Endothelial cell of umbilical vein (primary cell): ENCODE data around the gene EPX. TPM values are rescaled to one million over a fixed set of nuclear protein-coding genes. Genes with fewer than 3 reads are reported as not detected.

Experiments
- BruUV-seq: library from RNA; stranded (reverse); fragments of 400-500 nt; replicated peaks from 2 replicates; lab custom pipeline; 2021; lab: Mats Ljungman, UMichigan
- CTCF ChIA-PET: fragments of 300-600, 350-600 bp; sonication (Branson Sonifier 250); formaldehyde crosslinking; loops from one replicate; lab custom pipeline; 2021; ENCODE audit warnings: antibody characterized with exemption, inconsistent platforms; lab: Charles Lee
- POLR2A ChIA-PET: fragments of 300-600, 350-600 bp; sonication (Branson Sonifier 250); formaldehyde crosslinking; loops from one replicate; lab custom pipeline; 2021; ENCODE audit warnings: antibody characterized with exemption, inconsistent platforms; lab: Charles Lee
- DNase-seq: peaks from one replicate; pipeline ENCODE4 v3.0.0-alpha.2; 2011; ENCODE audit warnings: low read depth, low spot score
- FAIRE-seq: peaks from 2 replicates; lab custom pipeline; 2011; peaks lifted over from hg19 to GRCh38; lab: Jason Lieb, UNC
- H2AFZ ChIP-seq: 2 replicates; pipeline ENCODE4 v1.6.0; 2012; ENCODE audit warnings: low read depth, low read length, control low read depth, inconsistent platforms
- H3K27ac ChIP-seq: 2 replicates; pipeline ENCODE4 v1.5.1; 2011; ENCODE audit warnings: low read depth, mild to moderate bottlenecking, control low read depth, low read length, moderate library complexity; ENCODE audit not compliant: insufficient read depth
- H3K27me3 ChIP-seq, 2 experiments: 2 replicates each; pipeline versions ENCODE4 v1.6.0 to v1.6.1; 2011; ENCODE audit warnings: low read length in 2 of 2, mixed read lengths in 1 of 2; ENCODE audit not compliant: control insufficient read depth in 2 of 2, insufficient read depth in 2 of 2
- H3K36me3 ChIP-seq, 2 experiments: 2 replicates in 1 of 2; 3 replicates in 1 of 2; pipeline ENCODE4 v1.5.1; 2011; ENCODE audit warnings: low read length in 2 of 2, mild to moderate bottlenecking in 1 of 2, moderate library complexity in 1 of 2; ENCODE audit not compliant: control insufficient read depth in 2 of 2, insufficient read depth in 2 of 2; ENCODE audit errors: extremely low read depth in 1 of 2
- H3K4me1 ChIP-seq: 3 replicates; pipeline ENCODE4 v1.5.1; 2011; ENCODE audit warnings: mild to moderate bottlenecking, low read length; ENCODE audit not compliant: control insufficient read depth, insufficient read depth; ENCODE audit errors: extremely low read depth
- H3K4me2 ChIP-seq: 2 replicates; pipeline ENCODE4 v1.6.1; 2011; ENCODE audit warnings: low read length, control low read depth, mixed read lengths; ENCODE audit not compliant: insufficient read depth
- H3K4me3 ChIP-seq, 3 experiments: fragments of 200-600 bp in 1 of 3; sonication (generic), shearing (Covaris generic) in 1 of 3; replicated peaks in 1 of 3; 2 replicates each; pipeline ENCODE4 v1.5.1; 2011 to 2016; ENCODE audit warnings: control low read depth in 3 of 3, low read length in 3 of 3, mild to moderate bottlenecking in 2 of 3, inconsistent platforms in 1 of 3, low read depth in 1 of 3, moderate library complexity in 1 of 3; ENCODE audit not compliant: insufficient read depth in 1 of 3
- H3K79me2 ChIP-seq: 2 replicates; pipeline ENCODE4 v1.6.0; 2012; ENCODE audit warnings: low read length, inconsistent platforms; ENCODE audit not compliant: control insufficient read depth, insufficient read depth
- H3K9ac ChIP-seq: replicated peaks from 2 replicates; pipeline ENCODE3; 2011; ENCODE audit warnings: low read length, control low read depth; ENCODE audit not compliant: insufficient read depth; ENCODE audit errors: extremely low read depth
- H3K9me1 ChIP-seq: replicated peaks from 3 replicates; pipeline ENCODE4 v1.6.0; 2011; ENCODE audit warnings: mild to moderate bottlenecking, low read length; ENCODE audit not compliant: control insufficient read depth, insufficient read depth; ENCODE audit errors: extremely low read depth
- H3K9me3 ChIP-seq: replicated peaks from 2 replicates; pipeline ENCODE4 v1.5.1; 2012; ENCODE audit warnings: low read length, inconsistent platforms; ENCODE audit not compliant: control insufficient read depth, insufficient read depth
- H4K20me1 ChIP-seq: replicated peaks from 2 replicates; pipeline ENCODE3; 2011; ENCODE audit warnings: mild to moderate bottlenecking, low read length; ENCODE audit not compliant: control insufficient read depth, insufficient read depth; ENCODE audit errors: extremely low read depth
- EZH2 ChIP-seq: IDR thresholded peaks from 2 replicates; pipeline ENCODE4 v1.6.1; 2012; ENCODE audit warnings: borderline replicate concordance, low read depth, mild to moderate bottlenecking, moderate library complexity, low read length, inconsistent platforms; ENCODE audit not compliant: severe bottlenecking
- FOS ChIP-seq: IDR thresholded peaks from 2 replicates; pipeline ENCODE4 v1.6.1; 2011; ENCODE audit warnings: mild to moderate bottlenecking, low read length, moderate library complexity, borderline replicate concordance; ENCODE audit not compliant: insufficient read depth
- GATA2 ChIP-seq: IDR thresholded peaks from 2 replicates; pipeline ENCODE4 v1.7.0; 2011; ENCODE audit warnings: low read depth, mild to moderate bottlenecking, moderate library complexity, mixed read lengths, low read length; ENCODE audit not compliant: insufficient read length, insufficient read depth
- JUN ChIP-seq: IDR thresholded peaks from 2 replicates; pipeline ENCODE4 v1.6.1; 2011; ENCODE audit warnings: borderline replicate concordance, low read depth; ENCODE audit not compliant: insufficient read length, insufficient read depth
- MAX ChIP-seq: IDR thresholded peaks from 2 replicates; pipeline ENCODE4 v1.6.1; 2011; ENCODE audit not compliant: insufficient read depth, insufficient read length
- MYC ChIP-seq: IDR thresholded peaks from one replicate; pipeline ENCODE4 v1.6.1; 2011; ENCODE audit warnings: mild to moderate bottlenecking, low read depth, low read length
- POLR2A ChIP-seq: IDR thresholded peaks from 2 replicates; pipeline ENCODE4 v1.6.1; 2012; ENCODE audit warnings: low read depth, mild to moderate bottlenecking, control low read depth, low read length
- POLR2AphosphoS5 ChIP-seq: IDR thresholded peaks from 2 replicates; pipeline ENCODE4 v1.6.1; 2012; ENCODE audit warnings: low read depth, mild to moderate bottlenecking, control low read depth, low read length, moderate library complexity; ENCODE audit not compliant: insufficient read depth
- dilution Hi-C: fragments of 300-500 bp; cut with MboI; formaldehyde crosslinking; loops from one replicate; pipeline ENCODE4 v1.15.0; 2019; ENCODE audit warnings: low sequenced_read_pairs; ENCODE audit not compliant: extremely low pct_ligation_motif_present
- intact Hi-C: fragments of 100-400 bp; cut with micrococcal nuclease; formaldehyde crosslinking; loops from one replicate; pipeline ENCODE4 v1.10.0; 2022
- polyA plus RNA-seq, 4 experiments: library from polyadenylated mRNA; depleted of rRNA in 3 of 4; stranded (reverse) in 3 of 4; unstranded in 1 of 4; fragments of >200 nt; gene quantifications; 2 replicates each; pipeline versions ENCODE4 v1.2.1 to v1.2.3, GENCODE V29; 2011 to 2012; ENCODE audit warnings: missing spikeins in 1 of 4
- total RNA-seq: library from RNA; stranded (reverse); gene quantifications from 2 replicates; pipeline ENCODE4 v1.2.3, GENCODE V29; 2021
- TF ChIP-seq, protein P1 (sequence below), 2 donors: IDR thresholded peaks; 1 replicate in 1 of 2; 2 replicates in 1 of 2; pipeline ENCODE4 v1.5.1; 2011; ENCODE audit warnings: low read length in 2 of 2, mild to moderate bottlenecking in 2 of 2, moderate library complexity in 2 of 2, control low read depth in 1 of 2, inconsistent platforms in 1 of 2, low read depth in 1 of 2; ENCODE audit not compliant: insufficient read depth in 1 of 2; ENCODE audit errors: extremely low read depth in 1 of 2

The EPX gene
- total and polyA plus RNA-seq, 2 donors (not counting 3 experiments of a cell fraction or from before 2014, with no cell fraction given): not detected

- Histone ChIP-seq H3K9me3 (no peaks in the 10 kb centered on the region), H3K27ac (no peak overlapping the region), H3K4me1 (no peaks in the 10 kb centered on the region), H3K9me1 (no peaks in the 10 kb centered on the region), H3K27me3 (no peaks in the 10 kb centered on the region), H3K4me3 (no peak overlapping the region), H3K36me3 (no peaks in the 10 kb centered on the region), H4K20me1 (no peaks in the 10 kb centered on the region), H3K9ac (no peak overlapping the region), H3K79me2 (no peaks in the 10 kb centered on the region), H2AFZ (no peak overlapping the region), H3K4me2 (no peak overlapping the region)
- TF ChIP-seq FOS (no peak), POLR2AphosphoS5 (no peak), MAX (no peak), MYC (no peak), JUN (no peak), GATA2 (no peak), EZH2 (no peak), POLR2A (no peak)
- TF ChIP-seq, protein P1, sequence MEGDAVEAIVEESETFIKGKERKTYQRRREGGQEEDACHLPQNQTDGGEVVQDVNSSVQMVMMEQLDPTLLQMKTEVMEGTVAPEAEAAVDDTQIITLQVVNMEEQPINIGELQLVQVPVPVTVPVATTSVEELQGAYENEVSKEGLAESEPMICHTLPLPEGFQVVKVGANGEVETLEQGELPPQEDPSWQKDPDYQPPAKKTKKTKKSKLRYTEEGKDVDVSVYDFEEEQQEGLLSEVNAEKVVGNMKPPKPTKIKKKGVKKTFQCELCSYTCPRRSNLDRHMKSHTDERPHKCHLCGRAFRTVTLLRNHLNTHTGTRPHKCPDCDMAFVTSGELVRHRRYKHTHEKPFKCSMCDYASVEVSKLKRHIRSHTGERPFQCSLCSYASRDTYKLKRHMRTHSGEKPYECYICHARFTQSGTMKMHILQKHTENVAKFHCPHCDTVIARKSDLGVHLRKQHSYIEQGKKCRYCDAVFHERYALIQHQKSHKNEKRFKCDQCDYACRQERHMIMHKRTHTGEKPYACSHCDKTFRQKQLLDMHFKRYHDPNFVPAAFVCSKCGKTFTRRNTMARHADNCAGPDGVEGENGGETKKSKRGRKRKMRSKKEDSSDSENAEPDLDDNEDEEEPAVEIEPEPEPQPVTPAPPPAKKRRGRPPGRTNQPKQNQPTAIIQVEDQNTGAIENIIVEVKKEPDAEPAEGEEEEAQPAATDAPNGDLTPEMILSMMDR (IDR thresholded peaks at IDR 0.05; ENCODE audit: extremely low read depth in 1 of 2, insufficient read depth in 1 of 2, low read depth in 1 of 2, low read length in 2 of 2): no peak
- no peak for DNase-seq
- dilution Hi-C loops (no loop called here), intact Hi-C loops (no loop called here)
- no peak for FAIRE-seq
- BruUV-seq: no TSS peak
- ChIA-PET CTCF (interaction anchor here (1.6 kb wide), 1 partner anchor 25 kb away, joined by 3 read pairs; no protein-coding TSS in a partner anchor), POLR2A (no interaction called here)
These were observed 17.7 kb upstream of the EPX start for GRCh38 chr17:58174871-58175270.
